ENCODE measurements around the gene MAML3. TPM values are rescaled to one million over a fixed set of nuclear protein-coding genes. Genes with fewer than 3 reads are reported as not detected.

Gene MAML3
- total and polyA plus RNA-seq, 10 donors: 0.63 to 18.4 (median 12.7) TPM

DNA sequence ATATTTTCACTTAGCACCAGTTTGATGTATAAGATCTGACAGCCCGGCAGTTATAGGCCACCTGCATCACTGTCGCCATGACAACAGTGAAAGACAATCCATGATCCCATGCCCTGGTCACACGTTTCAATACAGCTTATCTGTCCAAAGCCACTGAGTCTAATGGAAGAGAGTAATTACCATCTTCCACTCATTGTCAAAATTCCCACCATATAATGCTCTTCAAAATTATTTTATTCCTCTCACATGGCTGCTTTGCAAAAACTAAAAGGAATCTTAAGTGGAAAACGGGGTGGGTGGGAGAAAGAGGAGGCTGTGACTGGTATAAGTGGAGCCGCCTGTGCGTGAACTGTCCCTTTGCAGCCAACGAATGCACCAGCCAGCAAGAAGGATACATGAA lies 44.2 kb downstream of the MAML3 start:
- WGBS, 5 donors: 77 to 90% (median 83%) methylated on average over 7 of the region's 7 CpGs
- DNase-seq: no peak
- Histone ChIP-seq H3K9me3 (no peaks in the 10 kb centered on the region), H3K4me3 (no peak overlapping the region), H3K36me3 (no peaks in the 10 kb centered on the region), H3K27me3 (replicated peaks in 1 of 7) (no peaks in the 10 kb centered on the region), H3K4me1 (peaks cover 0 to 12% (median 3%) of the 10 kb centered on the region in 6 donors), H3K27ac (no peak overlapping the region)
- intact Hi-C loops (cut with DNase I; ENCODE audit: low total_unique reads): no loop called here
- TF ChIP-seq, protein P1, sequence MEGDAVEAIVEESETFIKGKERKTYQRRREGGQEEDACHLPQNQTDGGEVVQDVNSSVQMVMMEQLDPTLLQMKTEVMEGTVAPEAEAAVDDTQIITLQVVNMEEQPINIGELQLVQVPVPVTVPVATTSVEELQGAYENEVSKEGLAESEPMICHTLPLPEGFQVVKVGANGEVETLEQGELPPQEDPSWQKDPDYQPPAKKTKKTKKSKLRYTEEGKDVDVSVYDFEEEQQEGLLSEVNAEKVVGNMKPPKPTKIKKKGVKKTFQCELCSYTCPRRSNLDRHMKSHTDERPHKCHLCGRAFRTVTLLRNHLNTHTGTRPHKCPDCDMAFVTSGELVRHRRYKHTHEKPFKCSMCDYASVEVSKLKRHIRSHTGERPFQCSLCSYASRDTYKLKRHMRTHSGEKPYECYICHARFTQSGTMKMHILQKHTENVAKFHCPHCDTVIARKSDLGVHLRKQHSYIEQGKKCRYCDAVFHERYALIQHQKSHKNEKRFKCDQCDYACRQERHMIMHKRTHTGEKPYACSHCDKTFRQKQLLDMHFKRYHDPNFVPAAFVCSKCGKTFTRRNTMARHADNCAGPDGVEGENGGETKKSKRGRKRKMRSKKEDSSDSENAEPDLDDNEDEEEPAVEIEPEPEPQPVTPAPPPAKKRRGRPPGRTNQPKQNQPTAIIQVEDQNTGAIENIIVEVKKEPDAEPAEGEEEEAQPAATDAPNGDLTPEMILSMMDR (IDR thresholded peaks at IDR 0.05 in 8 of 11, conservative IDR thresholded peaks at IDR 0.05 in 3 of 11): no peak
- TF ChIP-seq POLR2A (IDR thresholded peaks at IDR 0.05) (no peak), POLR2AphosphoS5 (IDR thresholded peaks at IDR 0.05) (no peak)

DNA sequence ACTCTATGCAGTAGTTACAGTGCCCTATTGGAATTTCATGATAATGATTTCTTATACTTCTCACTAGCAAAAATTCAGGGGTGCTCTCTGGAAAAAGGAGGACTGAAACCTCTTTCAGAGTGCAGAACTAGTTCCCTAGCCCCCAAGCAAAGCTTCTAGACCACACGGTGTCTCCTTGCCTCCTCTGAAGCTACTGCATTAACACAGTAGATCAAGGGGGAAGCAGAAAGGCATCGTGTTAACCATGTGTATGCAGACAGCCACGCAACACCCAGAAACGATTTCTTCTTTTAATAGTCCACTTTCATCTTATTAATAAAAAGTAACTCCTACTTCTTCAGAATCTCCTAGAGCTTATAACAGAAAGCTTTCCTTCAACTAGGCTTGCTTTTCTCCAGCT lies 44.7 kb downstream of the MAML3 start:
- no peaks in the 10 kb centered on the region for H3K27me3 ChIP-seq (replicated peaks in 1 of 7)
- 38 to 56% (median 53%) methylated on average over 4 of the region's 4 CpGs for WGBS, 5 donors
- DNase-seq: no peak
- H3K27ac ChIP-seq: no peak overlapping the region
- no peak overlapping the region for H3K4me3 ChIP-seq
- intact Hi-C loops (cut with DNase I; ENCODE audit: low total_unique reads): no loop called here
- H3K4me1 ChIP-seq: peaks cover 0 to 12% (median 3%) of the 10 kb centered on the region in 6 donors
- TF ChIP-seq, protein P1 (IDR thresholded peaks at IDR 0.05 in 8 of 11, conservative IDR thresholded peaks at IDR 0.05 in 3 of 11): no peak
- TF ChIP-seq POLR2AphosphoS5 (IDR thresholded peaks at IDR 0.05) (no peak), POLR2A (IDR thresholded peaks at IDR 0.05) (no peak)
- no peaks in the 10 kb centered on the region for H3K9me3 ChIP-seq
- no peaks in the 10 kb centered on the region for H3K36me3 ChIP-seq

GRCh38 chr4:140108713-140109230 lies 45.2 kb downstream of the MAML3 start:
- no peak overlapping the region for H3K4me3 ChIP-seq
- H3K36me3 ChIP-seq: no peaks in the 10 kb centered on the region
- TF ChIP-seq, protein P1 (IDR thresholded peaks at IDR 0.05 in 8 of 11, conservative IDR thresholded peaks at IDR 0.05 in 3 of 11): no peak
- no peak for TF ChIP-seq POLR2AphosphoS5 (IDR thresholded peaks at IDR 0.05)
- no peak for TF ChIP-seq POLR2A (IDR thresholded peaks at IDR 0.05)
- H3K9me3 ChIP-seq: no peaks in the 10 kb centered on the region
- no peak for DNase-seq
- peaks cover 0 to 15% (median 5%) of the 10 kb centered on the region in 6 donors for H3K4me1 ChIP-seq
- intact Hi-C loops (cut with DNase I; ENCODE audit: low total_unique reads): no loop called here
- no peaks in the 10 kb centered on the region for H3K27me3 ChIP-seq (replicated peaks in 1 of 7)
- H3K27ac ChIP-seq: no peak overlapping the region

GRCh38 chr4:140108243-140108642 lies 45.7 kb downstream of the MAML3 start:
- no peak overlapping the region for H3K4me3 ChIP-seq
- TF ChIP-seq, protein P1 (IDR thresholded peaks at IDR 0.05 in 8 of 11, conservative IDR thresholded peaks at IDR 0.05 in 3 of 11): no peak
- TF ChIP-seq POLR2AphosphoS5 (IDR thresholded peaks at IDR 0.05): no peak
- TF ChIP-seq POLR2A (IDR thresholded peaks at IDR 0.05): no peak
- DNase-seq: no peak
- WGBS, 5 donors: 38 to 69% (median 61%) methylated on average over 4 of the region's 4 CpGs
- intact Hi-C loops (cut with DNase I; ENCODE audit: low total_unique reads): no loop called here
- peaks cover 0 to 20% (median 11%) of the 10 kb centered on the region in 6 donors for H3K4me1 ChIP-seq
- no peaks in the 10 kb centered on the region for H3K36me3 ChIP-seq
- no peaks in the 10 kb centered on the region for H3K27me3 ChIP-seq (replicated peaks in 1 of 7)
- H3K9me3 ChIP-seq: no peaks in the 10 kb centered on the region
- no peak overlapping the region for H3K27ac ChIP-seq

All from spleen (tissue), 11 donors.